Fibroblast of peridontal ligament (primary cell): ENCODE results near the gene RNF225.
A peak's percentile ranks its signal among the peaks of the same experiment; 100 is the strongest.
"Not testable (repeated sequence)": the region's sequence is repeated elsewhere in the genome, so short reads cannot be mapped to it uniquely, and the experiment has no call there.

ENCODE experiments used
- DNase-seq: peaks from one replicate; pipeline ENCODE4 v3.0.0-alpha.2; 2010; ENCODE audit errors: extremely low read depth

Gene RNF225

GRCh38 chr19:58387338-58388174 is 7.9 kb upstream of the RNF225 start:
- no peak for DNase-seq

- no peak for DNase-seq
Observed at GRCh38 chr19:58388175-58388526, 7.3 kb upstream of the RNF225 start.

GRCh38 chr19:58392945-58393724 is 2.3 kb upstream of the RNF225 start:
- no peak for DNase-seq

GRCh38 chr19:58393725-58394033 is 1.8 kb upstream of the RNF225 start:
- no peak for DNase-seq

- DNase-seq = no peak
Observed at GRCh38 chr19:58394821-58395219, 636 bp upstream of the RNF225 start.

GRCh38 chr19:58395979-58396627 is 647 bp downstream of the RNF225 start:
- DNase-seq = no peak

- DNase-seq = no peak
Observed at GRCh38 chr19:58396691-58397532, 1.5 kb downstream of the RNF225 start.

- DNase-seq = no peak
Observed at GRCh38 chr19:58397533-58398037, 2.1 kb downstream of the RNF225 start.

- no peak for DNase-seq
Observed at GRCh38 chr19:58398087-58398486, 2.6 kb downstream of the RNF225 start.

GRCh38 chr19:58398545-58398944 is 3.1 kb downstream of the RNF225 start:
- DNase-seq = no peak

- DNase-seq = no peak
Observed at GRCh38 chr19:58399903-58400302, 4.4 kb downstream of the RNF225 start.

- DNase-seq = peak; percentile 16
Observed at GRCh38 chr19:58400316-58400915, 5.0 kb downstream of the RNF225 start.

GRCh38 chr19:58400916-58401839 is 5.7 kb downstream of the RNF225 start:
- peak; percentile 99 for DNase-seq

- no peak for DNase-seq
Observed at GRCh38 chr19:58401840-58402421, 6.5 kb downstream of the RNF225 start.

- not testable (repeated sequence) for DNase-seq
Observed at GRCh38 chr19:58403920-58404478, 8.5 kb downstream of the RNF225 start.

GRCh38 chr19:58406818-58407657 is 11.6 kb downstream of the RNF225 start:
- DNase-seq = no peak

- no peak for DNase-seq
Observed at GRCh38 chr19:58407658-58408151, 12.2 kb downstream of the RNF225 start.
